HepG2 (cell line): ENCODE results near the gene SYCP2. TPM values are rescaled to one million over a fixed set of nuclear protein-coding genes. Genes with fewer than 3 reads are reported as not detected.
A peak's percentile ranks its signal among the peaks of the same experiment; 100 is the strongest.

Source experiments
- EEA1 ChIP-seq: sonication (generic); formaldehyde crosslinking; IDR thresholded peaks from 2 replicates; pipeline ENCODE4 v1.5.1; 2020; ENCODE audit warnings: mild to moderate bottlenecking, missing genetic modification reagents, borderline replicate concordance
- KDM1A ChIP-seq: IDR thresholded peaks from 2 replicates; pipeline ENCODE4 v1.6.1; 2016; ENCODE audit warnings: missing compliant biosample characterization
- NCOA1 ChIP-seq: sonication (generic); formaldehyde crosslinking; IDR thresholded peaks from 2 replicates; pipeline ENCODE4 v1.9.0; 2021; ENCODE audit warnings: missing genetic modification reagents
- NR2F6 ChIP-seq, 2 experiments: IDR thresholded peaks; 2 replicates each; pipeline ENCODE4 v1.6.1; 2016; ENCODE audit warnings: antibody characterized with exemption in 1 of 2, mild to moderate bottlenecking in 1 of 2
- REXO4 ChIP-seq: sonication (generic); formaldehyde crosslinking; IDR thresholded peaks from 2 replicates; pipeline ENCODE4 v1.8.0; 2022; ENCODE audit warnings: missing genetic modification reagents, mild to moderate bottlenecking, borderline replicate concordance
- SAFB2 ChIP-seq: sonication (generic); formaldehyde crosslinking; IDR thresholded peaks from 2 replicates; pipeline ENCODE4 v1.5.1; 2020; ENCODE audit warnings: missing genetic modification reagents, low read depth, mild to moderate bottlenecking, borderline replicate concordance
- ZNF274 ChIP-seq: sonication (generic); formaldehyde crosslinking; IDR thresholded peaks from 2 replicates; pipeline ENCODE4 v1.5.1; 2020; ENCODE audit warnings: mild to moderate bottlenecking, missing genetic modification reagents
- ZNF552 ChIP-seq: sonication (generic); formaldehyde crosslinking; IDR thresholded peaks from 2 replicates; pipeline ENCODE4 v1.9.0; 2022; ENCODE audit warnings: missing genetic modification reagents, mild to moderate bottlenecking, borderline replicate concordance
- ZNF598 ChIP-seq: sonication (generic); formaldehyde crosslinking; IDR thresholded peaks from 2 replicates; pipeline ENCODE4 v1.5.1; 2020; ENCODE audit warnings: mild to moderate bottlenecking, missing genetic modification reagents, borderline replicate concordance
- polyA plus RNA-seq, 8 experiments: library from polyadenylated mRNA; depleted of rRNA in 3 of 8; stranded (reverse) in 7 of 8; unstranded in 1 of 8; fragments of >200 nt; fragmentation: Illumina TruSeq in 4 of 8; extraction: Trizol in 4 of 8; gene quantifications; 2 replicates each; pipeline versions ENCODE4 v1.2.1 to v1.2.3, GENCODE V29; 2011 to 2016; ENCODE audit warnings: low read depth in 4 of 8, missing spikeins in 1 of 8, mixed read lengths in 1 of 8; ENCODE audit not compliant: insufficient read depth in 1 of 8
- total RNA-seq, 5 experiments: library from RNA; depleted of rRNA; stranded (reverse); fragments of >200 nt; fragmentation: Illumina TruSeq; extraction: Trizol; gene quantifications; 2 replicates each; pipeline ENCODE4 v1.2.3, GENCODE V29; 2016; ENCODE audit warnings: low read depth in 1 of 5
- TF ChIP-seq, protein P1 (sequence below): sonication (generic); formaldehyde crosslinking; IDR thresholded peaks from one replicate; pipeline ENCODE4 v1.5.1; 2020; ENCODE audit warnings: mild to moderate bottlenecking, missing genetic modification reagents; ENCODE audit errors: not compliant biosample characterization
- TF ChIP-seq, protein P2 (sequence below): sonication (generic); formaldehyde crosslinking; IDR thresholded peaks from 2 replicates; pipeline ENCODE4 v1.4.0; 2020; ENCODE audit warnings: missing genetic modification reagents
- TF ChIP-seq, protein P3 (sequence below): sonication (generic); formaldehyde crosslinking; IDR thresholded peaks from 2 replicates; pipeline ENCODE4 v1.4.0; 2020; ENCODE audit warnings: missing genetic modification reagents; ENCODE audit errors: not compliant biosample characterization
- TF ChIP-seq, protein P4 (sequence below): sonication (generic); formaldehyde crosslinking; IDR thresholded peaks from 2 replicates; pipeline ENCODE4 v1.9.0; 2021; ENCODE audit warnings: missing genetic modification reagents, mild to moderate bottlenecking, borderline replicate concordance

SYCP2 gene
- total and polyA plus RNA-seq, 2 of the 13 experiments (the other 11 are each of a cell fraction or from before 2014, with no cell fraction given), result 0.07 to 0.24 TPM

DNA sequence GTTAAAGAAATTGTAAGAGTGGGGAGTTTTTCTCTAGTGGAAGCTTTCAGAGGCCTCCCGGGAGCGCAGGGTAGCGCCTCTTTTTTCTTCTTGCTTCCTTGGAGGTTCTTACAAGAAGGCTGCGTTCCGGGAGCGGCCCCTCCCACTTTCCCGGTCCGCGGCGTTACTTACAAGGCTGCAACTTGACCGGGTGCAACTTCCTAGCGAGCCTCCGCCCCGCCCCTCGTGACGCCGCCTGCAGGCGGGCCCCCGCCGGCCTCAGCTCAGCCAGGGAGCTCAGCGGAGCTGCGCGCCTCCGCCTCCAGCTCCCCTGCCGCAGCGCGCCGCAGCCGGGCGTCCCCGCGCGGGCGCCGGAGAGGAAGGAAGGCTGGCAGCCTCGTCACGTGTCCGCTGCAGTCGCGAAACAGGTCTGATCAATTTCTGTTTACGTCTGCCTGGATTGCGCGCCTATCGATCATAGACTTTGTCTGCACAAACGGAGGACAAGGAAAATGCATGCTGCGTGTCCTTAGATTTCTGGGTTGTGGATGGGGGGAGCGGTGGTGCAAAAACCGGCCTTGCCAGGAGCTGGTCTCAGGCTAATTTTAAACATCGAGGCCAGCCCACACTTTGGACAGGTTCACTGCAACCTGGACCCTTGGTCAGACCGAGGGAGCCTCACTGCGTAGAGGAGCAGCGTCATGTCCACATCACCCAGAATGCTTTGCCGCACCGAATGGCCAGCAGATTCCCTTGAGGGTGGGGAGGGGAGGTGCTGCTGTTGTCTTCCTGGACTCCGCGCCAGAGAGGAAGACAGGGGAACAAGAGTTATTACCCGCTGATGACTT lies 6.9 kb upstream of the SYCP2 start, which contains the start of the genes FAM217B and PPP1R3D (continued):
- TF ChIP-seq, protein P1, sequence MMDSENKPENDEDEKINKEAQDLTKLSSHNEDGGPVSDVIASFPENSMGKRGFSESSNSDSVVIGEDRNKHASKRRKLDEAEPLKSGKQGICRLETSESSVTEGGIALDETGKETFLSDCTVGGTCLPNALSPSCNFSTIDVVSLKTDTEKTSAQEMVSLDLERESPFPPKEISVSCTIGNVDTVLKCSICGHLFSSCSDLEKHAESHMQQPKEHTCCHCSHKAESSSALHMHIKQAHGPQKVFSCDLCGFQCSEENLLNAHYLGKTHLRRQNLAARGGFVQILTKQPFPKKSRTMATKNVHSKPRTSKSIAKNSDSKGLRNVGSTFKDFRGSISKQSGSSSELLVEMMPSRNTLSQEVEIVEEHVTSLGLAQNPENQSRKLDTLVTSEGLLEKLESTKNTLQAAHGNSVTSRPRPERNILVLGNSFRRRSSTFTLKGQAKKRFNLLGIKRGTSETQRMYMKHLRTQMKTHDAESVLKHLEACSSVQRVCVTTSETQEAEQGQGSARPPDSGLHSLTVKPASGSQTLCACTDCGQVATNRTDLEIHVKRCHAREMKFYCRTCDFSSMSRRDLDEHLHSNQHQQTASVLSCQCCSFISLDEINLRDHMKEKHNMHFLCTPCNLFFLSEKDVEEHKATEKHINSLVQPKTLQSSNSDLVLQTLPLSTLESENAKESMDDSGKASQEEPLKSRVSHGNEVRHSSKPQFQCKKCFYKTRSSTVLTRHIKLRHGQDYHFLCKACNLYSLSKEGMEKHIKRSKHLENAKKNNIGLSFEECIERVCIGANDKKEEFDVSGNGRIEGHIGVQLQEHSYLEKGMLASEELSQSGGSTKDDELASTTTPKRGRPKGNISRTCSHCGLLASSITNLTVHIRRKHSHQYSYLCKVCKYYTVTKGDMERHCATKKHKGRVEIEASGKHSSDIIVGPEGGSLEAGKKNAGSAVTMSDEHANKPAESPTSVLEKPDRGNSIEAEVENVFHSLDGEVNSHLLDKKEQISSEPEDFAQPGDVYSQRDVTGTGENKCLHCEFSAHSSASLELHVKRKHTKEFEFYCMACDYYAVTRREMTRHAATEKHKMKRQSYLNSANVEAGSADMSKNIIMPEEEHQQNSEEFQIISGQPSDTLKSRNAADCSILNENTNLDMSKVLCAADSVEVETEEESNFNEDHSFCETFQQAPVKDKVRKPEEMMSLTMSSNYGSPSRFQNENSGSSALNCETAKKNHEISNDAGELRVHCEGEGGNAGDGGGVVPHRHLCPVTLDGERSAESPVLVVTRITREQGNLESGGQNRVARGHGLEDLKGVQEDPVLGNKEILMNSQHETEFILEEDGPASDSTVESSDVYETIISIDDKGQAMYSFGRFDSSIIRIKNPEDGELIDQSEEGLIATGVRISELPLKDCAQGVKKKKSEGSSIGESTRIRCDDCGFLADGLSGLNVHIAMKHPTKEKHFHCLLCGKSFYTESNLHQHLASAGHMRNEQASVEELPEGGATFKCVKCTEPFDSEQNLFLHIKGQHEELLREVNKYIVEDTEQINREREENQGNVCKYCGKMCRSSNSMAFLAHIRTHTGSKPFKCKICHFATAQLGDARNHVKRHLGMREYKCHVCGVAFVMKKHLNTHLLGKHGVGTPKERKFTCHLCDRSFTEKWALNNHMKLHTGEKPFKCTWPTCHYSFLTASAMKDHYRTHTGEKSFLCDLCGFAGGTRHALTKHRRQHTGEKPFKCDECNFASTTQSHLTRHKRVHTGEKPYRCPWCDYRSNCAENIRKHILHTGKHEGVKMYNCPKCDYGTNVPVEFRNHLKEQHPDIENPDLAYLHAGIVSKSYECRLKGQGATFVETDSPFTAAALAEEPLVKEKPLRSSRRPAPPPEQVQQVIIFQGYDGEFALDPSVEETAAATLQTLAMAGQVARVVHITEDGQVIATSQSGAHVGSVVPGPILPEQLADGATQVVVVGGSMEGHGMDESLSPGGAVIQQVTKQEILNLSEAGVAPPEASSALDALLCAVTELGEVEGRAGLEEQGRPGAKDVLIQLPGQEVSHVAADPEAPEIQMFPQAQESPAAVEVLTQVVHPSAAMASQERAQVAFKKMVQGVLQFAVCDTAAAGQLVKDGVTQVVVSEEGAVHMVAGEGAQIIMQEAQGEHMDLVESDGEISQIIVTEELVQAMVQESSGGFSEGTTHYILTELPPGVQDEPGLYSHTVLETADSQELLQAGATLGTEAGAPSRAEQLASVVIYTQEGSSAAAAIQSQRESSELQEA (CRISPR knock-in tag), result peak; percentile 95
- TF ChIP-seq ZNF598 (CRISPR knock-in tag) (peak; percentile 92; the same call in 1 of the 2 replicates), EEA1 (CRISPR knock-in tag) (no peak; the same call in 1 of the 2 replicates), SAFB2 (CRISPR knock-in tag) (no peak; the same call in none of the 2 replicates), ZNF274 (CRISPR knock-in tag) (peak; percentile 95), NCOA1 (no peak), REXO4 (CRISPR knock-in tag) (no peak), KDM1A (CRISPR knock-in tag) (no peak; the same call in 1 of the 2 replicates), NR2F6 (IDR thresholded peaks at IDR 0.05) (no peak), NR2F6 (CRISPR knock-in tag; IDR thresholded peaks at IDR 0.05) (peak; percentile 55), ZNF552 (CRISPR knock-in tag) (0 out of 2 replicates have a peak, but pooled peaks have one; percentile 2)
- TF ChIP-seq, protein P2, sequence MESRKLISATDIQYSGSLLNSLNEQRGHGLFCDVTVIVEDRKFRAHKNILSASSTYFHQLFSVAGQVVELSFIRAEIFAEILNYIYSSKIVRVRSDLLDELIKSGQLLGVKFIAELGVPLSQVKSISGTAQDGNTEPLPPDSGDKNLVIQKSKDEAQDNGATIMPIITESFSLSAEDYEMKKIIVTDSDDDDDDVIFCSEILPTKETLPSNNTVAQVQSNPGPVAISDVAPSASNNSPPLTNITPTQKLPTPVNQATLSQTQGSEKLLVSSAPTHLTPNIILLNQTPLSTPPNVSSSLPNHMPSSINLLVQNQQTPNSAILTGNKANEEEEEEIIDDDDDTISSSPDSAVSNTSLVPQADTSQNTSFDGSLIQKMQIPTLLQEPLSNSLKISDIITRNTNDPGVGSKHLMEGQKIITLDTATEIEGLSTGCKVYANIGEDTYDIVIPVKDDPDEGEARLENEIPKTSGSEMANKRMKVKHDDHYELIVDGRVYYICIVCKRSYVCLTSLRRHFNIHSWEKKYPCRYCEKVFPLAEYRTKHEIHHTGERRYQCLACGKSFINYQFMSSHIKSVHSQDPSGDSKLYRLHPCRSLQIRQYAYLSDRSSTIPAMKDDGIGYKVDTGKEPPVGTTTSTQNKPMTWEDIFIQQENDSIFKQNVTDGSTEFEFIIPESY (CRISPR knock-in tag), result 0 out of 2 replicates have a peak, but pooled peaks have one; percentile 15
- TF ChIP-seq, protein P3, sequence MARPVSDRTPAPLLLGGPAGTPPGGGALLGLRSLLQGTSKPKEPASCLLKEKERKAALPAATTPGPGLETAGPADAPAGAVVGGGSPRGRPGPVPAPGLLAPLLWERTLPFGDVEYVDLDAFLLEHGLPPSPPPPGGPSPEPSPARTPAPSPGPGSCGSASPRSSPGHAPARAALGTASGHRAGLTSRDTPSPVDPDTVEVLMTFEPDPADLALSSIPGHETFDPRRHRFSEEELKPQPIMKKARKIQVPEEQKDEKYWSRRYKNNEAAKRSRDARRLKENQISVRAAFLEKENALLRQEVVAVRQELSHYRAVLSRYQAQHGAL (CRISPR knock-in tag), result no peak
- TF ChIP-seq, protein P4, sequence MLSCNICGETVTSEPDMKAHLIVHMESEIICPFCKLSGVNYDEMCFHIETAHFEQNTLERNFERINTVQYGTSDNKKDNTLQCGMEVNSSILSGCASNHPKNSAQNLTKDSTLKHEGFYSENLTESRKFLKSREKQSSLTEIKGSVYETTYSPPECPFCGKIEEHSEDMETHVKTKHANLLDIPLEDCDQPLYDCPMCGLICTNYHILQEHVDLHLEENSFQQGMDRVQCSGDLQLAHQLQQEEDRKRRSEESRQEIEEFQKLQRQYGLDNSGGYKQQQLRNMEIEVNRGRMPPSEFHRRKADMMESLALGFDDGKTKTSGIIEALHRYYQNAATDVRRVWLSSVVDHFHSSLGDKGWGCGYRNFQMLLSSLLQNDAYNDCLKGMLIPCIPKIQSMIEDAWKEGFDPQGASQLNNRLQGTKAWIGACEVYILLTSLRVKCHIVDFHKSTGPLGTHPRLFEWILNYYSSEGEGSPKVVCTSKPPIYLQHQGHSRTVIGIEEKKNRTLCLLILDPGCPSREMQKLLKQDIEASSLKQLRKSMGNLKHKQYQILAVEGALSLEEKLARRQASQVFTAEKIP (CRISPR knock-in tag), result 0 out of 2 replicates have a peak, but pooled peaks have one; percentile 28
